ENCODE results near the gene CELSR3.

- TF ChIP-seq CTCF (IDR thresholded peaks at IDR 0.05): no peak
- peak; percentile 63 for TF ChIP-seq POLR2A (IDR thresholded peaks at IDR 0.05)
These were observed 32.7 kb upstream of the CELSR3 start for GRCh38 chr3:48695393-48695753.

Measured in ovary (tissue), 3 donors.